Vagina (tissue), 2 donors: Measurements from ENCODE around the gene SLC7A14. TPM values are rescaled to one million over a fixed set of nuclear protein-coding genes. Genes with fewer than 3 reads are reported as not detected.

ENCODE experiments used
- DNase-seq, 2 donors: peaks; one replicate each; pipeline ENCODE4 v3.0.0-alpha.2; 2017; ENCODE audit errors: extremely low spot score in 2 of 2
- H3K27ac ChIP-seq: fragments of 200-600 bp; sonication (generic); one replicate; pipeline ENCODE4 v1.5.1; 2019
- H3K27me3 ChIP-seq: fragments of 200-600 bp; sonication (generic); one replicate; pipeline ENCODE4 v1.5.1; 2019
- H3K36me3 ChIP-seq, 2 donors: fragments of 200-600 bp; sonication (generic); one replicate each; pipeline ENCODE4 v1.5.1; 2017 to 2019
- H3K4me1 ChIP-seq: fragments of 200-600 bp; sonication (generic); one replicate; pipeline ENCODE4 v1.5.1; 2019
- H3K4me3 ChIP-seq, 2 donors: fragments of 200-600 bp; sonication (generic); 1 replicate in 1 of 2; 2 replicates in 1 of 2; pipeline ENCODE4 v1.5.1; 2016 to 2019
- H3K9me3 ChIP-seq: fragments of 200-600 bp; sonication (generic); one replicate; pipeline ENCODE4 v1.5.1; 2019
- POLR2A ChIP-seq, 2 donors: fragments of 450-650 bp; IDR thresholded peaks; one replicate each; pipeline ENCODE4 v1.6.1; 2017; ENCODE audit warnings: antibody characterized with exemption in 2 of 2, mild to moderate bottlenecking in 2 of 2, moderate library complexity in 2 of 2
- POLR2AphosphoS5 ChIP-seq, 2 donors: sonication (generic); formaldehyde crosslinking; IDR thresholded peaks; one replicate each; pipeline ENCODE4 v1.9.0; 2017; ENCODE audit warnings: antibody characterized with exemption in 2 of 2, mild to moderate bottlenecking in 2 of 2, low read depth in 1 of 2; ENCODE audit not compliant: insufficient read depth in 1 of 2
- intact Hi-C: fragments of 100-400 bp; cut with DNase I; formaldehyde crosslinking; loops from one replicate; pipeline ENCODE4 v1.15.1; 2023
- total RNA-seq: library from RNA; depleted of rRNA; stranded (reverse); fragments of >200 nt; gene quantifications from one replicate; pipeline ENCODE4 v1.2.3, GENCODE V29; 2016
- TF ChIP-seq, protein P1 (sequence below), 3 experiments: fragments of 450-650 bp in 2 of 3; fragments of 200-600 bp in 1 of 3; sonication (generic) in 1 of 3; IDR thresholded peaks; one replicate each; pipeline ENCODE4 v1.5.1; 2017 to 2019; ENCODE audit warnings: antibody characterized with exemption in 3 of 3, mild to moderate bottlenecking in 2 of 3, moderate library complexity in 2 of 3

The SLC7A14 gene
- total RNA-seq, 1 donor from 2014 or later, result 1.2 TPM

GRCh38 chr3:170522201-170522600 lies 63.7 kb downstream of the SLC7A14 start:
- TF ChIP-seq POLR2AphosphoS5 (IDR thresholded peaks at IDR 0.05; ENCODE audit: insufficient read depth in 1 of 2, low read depth in 1 of 2), result no peak
- TF ChIP-seq, protein P1, sequence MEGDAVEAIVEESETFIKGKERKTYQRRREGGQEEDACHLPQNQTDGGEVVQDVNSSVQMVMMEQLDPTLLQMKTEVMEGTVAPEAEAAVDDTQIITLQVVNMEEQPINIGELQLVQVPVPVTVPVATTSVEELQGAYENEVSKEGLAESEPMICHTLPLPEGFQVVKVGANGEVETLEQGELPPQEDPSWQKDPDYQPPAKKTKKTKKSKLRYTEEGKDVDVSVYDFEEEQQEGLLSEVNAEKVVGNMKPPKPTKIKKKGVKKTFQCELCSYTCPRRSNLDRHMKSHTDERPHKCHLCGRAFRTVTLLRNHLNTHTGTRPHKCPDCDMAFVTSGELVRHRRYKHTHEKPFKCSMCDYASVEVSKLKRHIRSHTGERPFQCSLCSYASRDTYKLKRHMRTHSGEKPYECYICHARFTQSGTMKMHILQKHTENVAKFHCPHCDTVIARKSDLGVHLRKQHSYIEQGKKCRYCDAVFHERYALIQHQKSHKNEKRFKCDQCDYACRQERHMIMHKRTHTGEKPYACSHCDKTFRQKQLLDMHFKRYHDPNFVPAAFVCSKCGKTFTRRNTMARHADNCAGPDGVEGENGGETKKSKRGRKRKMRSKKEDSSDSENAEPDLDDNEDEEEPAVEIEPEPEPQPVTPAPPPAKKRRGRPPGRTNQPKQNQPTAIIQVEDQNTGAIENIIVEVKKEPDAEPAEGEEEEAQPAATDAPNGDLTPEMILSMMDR (IDR thresholded peaks at IDR 0.05), result no peak
- no peak for TF ChIP-seq POLR2A (IDR thresholded peaks at IDR 0.05)
- H3K9me3 ChIP-seq, result no peaks in the 10 kb centered on the region
- no peaks in the 10 kb centered on the region for H3K36me3 ChIP-seq
- no peak overlapping the region for H3K27ac ChIP-seq
- no peak for DNase-seq
- intact Hi-C loops, result no loop called here
- no peaks in the 10 kb centered on the region for H3K4me1 ChIP-seq
- H3K27me3 ChIP-seq, result no peaks in the 10 kb centered on the region
- no peak overlapping the region for H3K4me3 ChIP-seq

GRCh38 chr3:170520996-170521395 lies 64.9 kb downstream of the SLC7A14 start:
- H3K4me3 ChIP-seq, result no peak overlapping the region
- H3K27me3 ChIP-seq, result no peaks in the 10 kb centered on the region
- H3K4me1 ChIP-seq, result no peaks in the 10 kb centered on the region
- TF ChIP-seq POLR2AphosphoS5 (IDR thresholded peaks at IDR 0.05; ENCODE audit: insufficient read depth in 1 of 2, low read depth in 1 of 2), result no peak
- no peak for TF ChIP-seq POLR2A (IDR thresholded peaks at IDR 0.05)
- TF ChIP-seq, protein P1 (IDR thresholded peaks at IDR 0.05), result no peak
- no peak overlapping the region for H3K27ac ChIP-seq
- intact Hi-C loops, result no loop called here
- H3K36me3 ChIP-seq, result no peaks in the 10 kb centered on the region
- H3K9me3 ChIP-seq, result no peaks in the 10 kb centered on the region
- DNase-seq, result no peak

DNA sequence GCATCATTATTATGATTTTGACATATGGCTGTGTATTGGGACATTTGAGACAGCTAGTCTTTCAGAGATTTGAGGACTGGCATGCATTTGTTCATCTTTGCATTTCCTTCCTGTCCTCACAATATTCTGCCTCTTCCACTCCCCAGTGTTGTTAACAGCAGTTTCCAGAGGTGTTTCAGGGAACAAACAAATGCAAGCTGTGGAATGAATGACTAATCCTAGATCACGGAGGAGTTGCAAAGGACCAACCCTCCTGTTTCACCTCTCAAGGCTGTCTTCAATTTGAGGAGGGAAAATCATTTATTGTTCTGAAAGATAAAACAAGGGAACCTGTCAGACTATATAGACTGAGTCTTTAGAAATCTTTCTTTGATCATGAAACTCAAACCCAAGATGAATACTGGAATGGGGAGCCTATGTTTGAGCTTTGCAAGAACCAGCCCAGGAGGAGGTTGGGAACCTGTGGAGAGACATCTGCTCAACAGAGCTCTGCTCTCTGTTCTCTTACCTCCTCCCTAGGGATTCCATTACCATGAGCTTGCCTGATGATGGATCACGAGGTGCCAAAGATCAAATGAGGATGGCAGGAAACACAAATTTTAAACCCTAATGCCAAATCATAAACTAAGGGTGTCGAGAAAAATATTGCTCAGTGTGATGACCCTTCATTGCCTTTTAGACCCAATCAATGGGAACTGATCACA lies 68.5 kb downstream of the SLC7A14 start:
- H3K4me3 ChIP-seq, result no peak overlapping the region
- intact Hi-C loops, result no loop called here
- H3K36me3 ChIP-seq, result no peaks in the 10 kb centered on the region
- no peak for TF ChIP-seq POLR2AphosphoS5 (IDR thresholded peaks at IDR 0.05; ENCODE audit: insufficient read depth in 1 of 2, low read depth in 1 of 2)
- TF ChIP-seq POLR2A (IDR thresholded peaks at IDR 0.05), result no peak
- TF ChIP-seq, protein P1 (IDR thresholded peaks at IDR 0.05), result no peak
- no peaks in the 10 kb centered on the region for H3K4me1 ChIP-seq
- no peak for DNase-seq
- H3K27ac ChIP-seq, result no peak overlapping the region
- no peaks in the 10 kb centered on the region for H3K9me3 ChIP-seq
- H3K27me3 ChIP-seq, result no peaks in the 10 kb centered on the region

GRCh38 chr3:170513642-170514041 lies 72.2 kb downstream of the SLC7A14 start:
- intact Hi-C loops, result no loop called here
- no peak overlapping the region for H3K4me3 ChIP-seq
- H3K36me3 ChIP-seq, result no peaks in the 10 kb centered on the region
- H3K27me3 ChIP-seq, result no peaks in the 10 kb centered on the region
- H3K4me1 ChIP-seq, result no peaks in the 10 kb centered on the region
- H3K9me3 ChIP-seq, result no peaks in the 10 kb centered on the region
- no peak for DNase-seq
- TF ChIP-seq POLR2AphosphoS5 (IDR thresholded peaks at IDR 0.05; ENCODE audit: insufficient read depth in 1 of 2, low read depth in 1 of 2), result no peak
- TF ChIP-seq, protein P1 (IDR thresholded peaks at IDR 0.05), result no peak
- TF ChIP-seq POLR2A (IDR thresholded peaks at IDR 0.05), result no peak
- no peak overlapping the region for H3K27ac ChIP-seq

- Histone ChIP-seq H3K4me3 (no peak overlapping the region), H3K9me3 (no peaks in the 10 kb centered on the region), H3K27ac (no peak overlapping the region), H3K27me3 (no peaks in the 10 kb centered on the region), H3K36me3 (no peaks in the 10 kb centered on the region), H3K4me1 (no peaks in the 10 kb centered on the region)
- no peak for DNase-seq
- no peak for TF ChIP-seq POLR2A (IDR thresholded peaks at IDR 0.05)
- TF ChIP-seq POLR2AphosphoS5 (IDR thresholded peaks at IDR 0.05; ENCODE audit: insufficient read depth in 1 of 2, low read depth in 1 of 2), result no peak
- TF ChIP-seq, protein P1 (IDR thresholded peaks at IDR 0.05), result no peak
- intact Hi-C loops, result no loop called here
These were observed 74.5 kb downstream of the SLC7A14 start for GRCh38 chr3:170511371-170511770.
